Islet precursor cell (in vitro differentiated cells): ENCODE measurements around the gene RGS8.

Source experiments
- DNase-seq: peaks from one replicate; pipeline ENCODE4 v3.0.0-alpha.2; 2018

Gene RGS8

GRCh38 chr1:182670032-182670749 lies 14.2 kb downstream of the RGS8 start:
- DNase-seq: no peak

GRCh38 chr1:182669266-182669665 lies 15.1 kb downstream of the RGS8 start:
- no peak for DNase-seq

GRCh38 chr1:182668521-182669054 lies 15.8 kb downstream of the RGS8 start:
- DNase-seq: peak; percentile 72

- DNase-seq: no peak
Measured at GRCh38 chr1:182667848-182668505, 16.4 kb downstream of the RGS8 start.

GRCh38 chr1:182666706-182667105 lies 17.7 kb downstream of the RGS8 start:
- DNase-seq: peak; percentile 72

GRCh38 chr1:182664296-182664695 lies 20.1 kb downstream of the RGS8 start:
- no peak for DNase-seq

GRCh38 chr1:182662956-182663355 lies 21.4 kb downstream of the RGS8 start:
- no peak for DNase-seq

- peak; percentile 68 for DNase-seq
Measured at GRCh38 chr1:182662121-182662890, 22.1 kb downstream of the RGS8 start.

GRCh38 chr1:182658055-182658454 lies 26.3 kb downstream of the RGS8 start:
- no peak for DNase-seq

- DNase-seq: no peak
Measured at GRCh38 chr1:182656842-182657397, 27.5 kb downstream of the RGS8 start.

GRCh38 chr1:182653986-182654385 lies 30.4 kb downstream of the RGS8 start:
- DNase-seq: no peak

GRCh38 chr1:182652933-182653332 lies 31.5 kb downstream of the RGS8 start:
- no peak for DNase-seq

- DNase-seq: no peak
Measured at GRCh38 chr1:182651339-182651724, 33.1 kb downstream of the RGS8 start.

GRCh38 chr1:182650678-182651338 lies 33.6 kb downstream of the RGS8 start:
- DNase-seq: no peak

- no peak for DNase-seq
Measured at GRCh38 chr1:182649041-182649440, 35.3 kb downstream of the RGS8 start.

GRCh38 chr1:182646739-182647138 lies 37.6 kb downstream of the RGS8 start:
- no peak for DNase-seq

- DNase-seq: no peak
Measured at GRCh38 chr1:182644886-182645285, 39.5 kb downstream of the RGS8 start.

GRCh38 chr1:182643699-182644098 lies 40.7 kb downstream of the RGS8 start:
- DNase-seq: no peak

- no peak for DNase-seq
Measured at GRCh38 chr1:182642461-182642860, 41.9 kb downstream of the RGS8 start.

GRCh38 chr1:182641561-182641960 lies 42.8 kb downstream of the RGS8 start:
- no peak for DNase-seq

- no peak for DNase-seq
Measured at GRCh38 chr1:182639330-182639729, 45.1 kb downstream of the RGS8 start.

GRCh38 chr1:182637769-182638168 lies 46.6 kb downstream of the RGS8 start:
- no peak for DNase-seq

GRCh38 chr1:182635871-182636270 lies 48.5 kb downstream of the RGS8 start:
- no peak for DNase-seq
